GM18873 (cell line): Measurements from ENCODE around the gene SCUBE1.

Source experiments
- ATAC-seq: cut with Tn5 transposase; IDR thresholded peaks from one replicate; pipeline ENCODE4 v1.9.1; 2021; ENCODE audit warnings: mild to moderate bottlenecking, moderate library complexity, moderate number of reproducible peaks; ENCODE audit not compliant: unreplicated experiment, low FRiP score

The SCUBE1 gene

DNA sequence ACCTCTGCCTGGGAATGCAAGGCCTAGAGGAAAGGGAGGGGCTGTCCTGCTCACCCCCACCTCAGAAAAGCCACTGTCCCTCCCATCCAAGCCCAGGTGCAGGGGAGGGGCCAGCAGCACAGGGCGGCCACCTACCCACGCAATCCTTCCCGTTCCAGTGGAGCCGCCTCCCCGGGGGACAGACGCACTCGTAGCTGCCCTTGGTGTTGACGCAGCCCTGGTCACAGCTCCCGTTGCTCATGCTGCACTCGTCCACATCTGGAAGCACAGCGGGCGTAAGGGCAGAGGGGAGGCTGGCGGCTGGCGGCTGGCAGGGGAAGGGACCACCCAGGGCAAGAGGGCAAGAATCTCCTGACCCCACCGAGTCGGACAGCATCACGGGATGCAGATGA lies 115.9 kb downstream of the SCUBE1 start:
- no peak for ATAC-seq

DNA sequence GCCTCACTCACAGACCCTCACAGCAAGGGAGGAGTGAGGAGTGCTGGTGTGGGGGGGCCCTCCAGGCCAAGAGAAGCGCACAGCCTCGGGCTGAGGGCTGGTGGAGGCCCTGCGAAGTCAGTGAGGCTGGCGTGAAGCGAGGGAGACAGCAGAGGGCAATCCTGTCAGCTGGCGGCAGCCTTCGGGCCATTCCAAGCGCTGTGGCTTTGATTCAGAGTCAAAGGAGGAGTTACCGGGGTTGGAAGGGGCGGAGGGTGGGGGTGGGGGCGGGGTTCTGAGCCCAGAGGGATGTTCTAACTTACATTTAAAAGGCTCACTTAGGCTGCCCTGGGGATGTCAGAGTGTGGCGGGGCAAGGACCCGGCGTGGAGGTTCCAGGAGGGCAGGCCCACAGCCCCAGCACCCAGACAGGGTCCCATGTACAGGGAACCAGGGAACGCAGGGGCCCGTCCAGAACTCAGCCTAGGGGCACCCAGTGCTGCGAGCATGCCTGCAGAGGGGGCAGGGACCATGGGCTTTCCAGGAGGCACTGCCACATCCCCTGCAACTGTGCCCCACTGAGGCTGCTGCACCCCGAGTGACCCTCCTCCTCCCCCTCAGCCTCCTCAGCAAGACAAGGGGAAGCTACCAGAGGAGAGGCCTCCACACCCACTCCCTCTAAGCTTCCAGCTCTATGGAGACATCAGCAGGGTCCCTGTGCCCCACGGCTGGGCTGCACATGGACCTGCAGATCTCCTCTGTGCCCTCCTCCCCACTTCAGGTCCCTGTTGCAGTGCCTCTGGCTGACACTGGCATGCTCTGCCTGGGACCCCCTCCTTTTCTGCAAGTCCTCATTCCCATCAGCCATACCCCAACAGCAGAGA lies 116.6 kb downstream of the SCUBE1 start:
- ATAC-seq, result no peak

DNA sequence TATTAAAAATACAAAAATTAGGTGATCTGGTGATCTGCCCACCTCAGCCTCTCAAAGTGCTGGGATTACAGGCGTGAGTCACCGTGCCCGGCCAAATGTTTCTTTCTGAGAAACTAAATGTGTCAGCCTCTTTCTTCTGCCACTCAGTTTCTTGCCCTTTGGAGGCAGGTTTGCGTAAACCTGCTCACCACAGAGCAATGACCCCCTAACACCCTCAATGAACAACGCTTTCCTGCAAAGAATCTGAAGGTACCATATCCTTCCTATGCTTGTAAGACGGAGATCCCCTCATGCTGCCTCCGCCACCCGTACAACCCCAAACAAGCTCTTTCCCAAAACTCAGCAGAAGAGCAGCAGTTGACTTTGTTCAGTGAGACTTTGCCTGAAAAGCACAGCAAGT lies 117.6 kb downstream of the SCUBE1 start:
- no peak for ATAC-seq

DNA sequence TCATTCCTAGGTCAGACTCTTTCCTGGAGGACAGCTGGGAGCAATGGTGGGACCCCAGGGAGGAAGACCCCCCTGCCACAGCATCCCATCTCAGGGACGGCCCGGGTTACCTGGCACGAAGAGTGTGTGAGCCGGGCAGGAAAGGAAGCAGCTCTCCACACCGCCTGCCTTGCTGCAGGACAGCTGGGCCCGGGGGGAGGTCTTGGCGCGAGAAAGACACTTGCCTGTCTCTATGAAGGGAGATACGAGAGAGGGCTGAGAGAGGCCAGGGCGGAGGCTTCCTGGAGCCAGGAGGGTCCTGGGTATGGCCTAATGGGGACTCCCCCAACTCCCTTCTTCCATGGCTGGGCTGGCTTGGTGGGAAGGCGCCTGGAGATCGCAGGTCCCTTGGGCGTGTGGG lies 120.2 kb downstream of the SCUBE1 start:
- ATAC-seq, result no peak

DNA sequence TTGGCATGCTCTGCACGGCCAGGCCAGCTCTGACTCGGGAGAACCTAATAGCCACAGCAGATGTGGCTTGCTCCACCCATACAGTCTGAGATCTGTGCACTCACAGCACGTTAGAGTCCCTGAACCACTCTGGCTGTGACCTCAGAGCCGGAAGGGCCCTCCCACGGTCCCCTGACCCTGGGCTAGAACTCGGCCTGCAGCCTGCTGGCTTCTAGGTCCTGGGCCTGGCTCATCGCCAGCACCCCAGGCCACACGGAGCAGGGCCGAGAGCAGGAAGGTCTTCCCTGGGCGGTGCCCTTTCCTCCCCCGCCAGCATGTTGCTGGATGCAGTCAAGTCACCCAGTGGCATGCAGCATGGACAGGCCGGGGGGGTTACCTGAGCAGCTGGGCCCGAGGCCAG lies 120.9 kb downstream of the SCUBE1 start:
- ATAC-seq, result no peak

DNA sequence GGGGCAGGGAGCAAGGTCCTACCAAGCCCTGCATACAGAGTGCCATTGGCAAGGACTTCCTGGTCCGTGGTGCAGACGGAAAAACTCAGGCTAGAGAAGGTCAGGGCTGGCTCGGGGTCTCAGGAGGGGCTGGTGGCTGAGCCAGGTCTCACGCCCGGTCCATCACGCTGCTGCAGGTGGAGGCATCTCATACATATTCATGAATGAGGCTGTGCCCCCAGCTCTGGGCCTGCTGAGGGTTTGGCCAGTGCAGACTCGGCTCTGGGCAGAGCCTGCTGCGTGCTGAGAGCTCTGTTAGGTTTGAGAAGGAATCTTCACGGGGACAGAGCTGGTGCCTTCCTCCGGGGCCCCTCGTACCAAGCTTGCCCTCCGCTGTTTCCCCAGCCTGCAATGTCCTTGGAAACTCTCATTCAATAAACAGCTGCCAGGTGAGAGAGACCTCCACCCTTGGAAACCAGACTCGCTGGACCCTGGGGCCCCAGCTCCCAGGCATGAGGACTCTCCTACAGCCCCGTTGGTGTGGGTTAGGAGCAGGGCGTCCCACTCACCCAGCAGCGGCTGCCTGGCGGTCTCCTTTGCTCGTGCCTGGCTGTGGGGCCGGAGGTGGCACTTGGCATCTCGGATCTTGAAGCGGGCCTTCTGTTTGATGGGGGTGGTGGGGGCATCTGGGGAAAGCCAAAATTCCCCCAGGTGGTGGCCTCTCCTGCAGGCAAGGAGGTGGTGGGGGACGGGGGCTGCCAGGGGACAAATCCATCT lies 122.4 kb downstream of the SCUBE1 start:
- ATAC-seq, result no peak

DNA sequence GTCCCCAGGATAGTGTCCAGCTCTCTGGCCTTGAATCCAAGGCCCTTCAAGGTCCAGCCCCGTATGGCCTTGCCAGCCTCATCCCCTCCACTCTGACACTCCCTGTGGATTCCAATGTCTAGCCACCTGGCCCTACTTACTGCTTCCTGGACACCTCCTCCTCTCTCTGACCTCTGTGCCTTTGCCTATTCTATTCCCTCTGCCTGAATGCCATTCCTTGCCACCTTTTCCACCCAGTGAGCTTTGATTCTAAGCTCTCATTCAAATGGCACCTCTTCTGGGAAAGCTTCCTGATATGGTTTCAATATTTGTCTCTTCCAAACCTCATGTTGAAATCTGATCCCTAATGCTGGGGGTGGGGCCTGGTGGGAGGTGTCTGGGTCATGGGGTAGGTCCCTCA lies 124.4 kb downstream of the SCUBE1 start:
- no peak for ATAC-seq

DNA sequence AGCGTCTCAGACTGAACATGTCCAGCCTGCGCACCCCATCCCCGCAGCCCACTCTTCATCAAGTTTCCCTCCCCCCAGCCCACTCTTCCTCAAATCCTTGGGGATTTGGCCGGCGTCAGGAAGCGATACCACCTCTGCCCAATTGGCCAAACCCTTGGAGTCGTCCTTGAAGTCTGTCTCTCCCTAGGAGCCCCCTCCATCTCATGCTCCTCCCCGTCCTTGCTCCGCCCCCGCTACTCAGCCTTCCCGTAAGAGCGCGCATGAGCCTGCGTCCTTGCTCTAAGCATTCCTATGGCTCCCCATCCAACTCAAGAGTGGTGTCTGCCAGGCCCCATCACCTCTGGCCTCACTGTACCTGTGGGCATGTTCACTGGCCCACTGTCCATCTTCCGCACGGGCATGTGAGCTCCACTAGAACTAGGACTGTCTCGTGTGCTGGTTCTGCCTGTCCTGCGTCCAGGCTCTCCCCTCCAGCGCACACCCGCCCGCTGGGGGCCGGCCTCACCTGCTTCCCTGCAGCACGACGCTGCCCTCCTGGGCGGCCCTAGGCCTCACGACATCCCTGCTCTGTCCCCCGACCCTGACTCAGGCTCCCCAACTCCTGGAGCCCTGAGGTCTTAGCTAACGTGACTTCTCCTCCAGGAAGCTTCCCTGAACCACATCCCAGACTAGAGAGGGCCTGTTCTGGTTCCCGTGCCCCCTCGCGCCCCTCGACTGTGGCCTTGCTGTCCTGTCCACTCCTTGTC lies 125.7 kb downstream of the SCUBE1 start:
- no peak for ATAC-seq

DNA sequence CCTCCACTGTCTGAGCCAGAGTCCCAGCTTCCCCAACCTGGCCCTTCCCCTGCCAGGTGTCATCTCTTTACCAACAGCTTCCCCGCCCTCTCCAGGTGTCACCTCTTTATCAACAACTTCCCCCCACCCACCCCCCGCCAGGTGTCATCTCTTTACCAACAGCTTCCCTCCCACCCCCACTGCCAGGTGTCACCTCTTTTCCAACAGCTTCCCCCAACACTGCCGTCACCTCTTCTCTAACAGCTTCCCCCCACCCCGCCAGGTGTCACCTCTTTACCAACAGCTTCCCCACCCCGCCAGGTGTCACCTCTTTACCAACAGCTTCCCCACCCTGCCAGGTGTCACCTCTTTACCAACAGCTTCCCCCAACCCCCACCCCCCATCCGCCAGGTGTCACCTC lies 126.4 kb downstream of the SCUBE1 start:
- no peak for ATAC-seq

DNA sequence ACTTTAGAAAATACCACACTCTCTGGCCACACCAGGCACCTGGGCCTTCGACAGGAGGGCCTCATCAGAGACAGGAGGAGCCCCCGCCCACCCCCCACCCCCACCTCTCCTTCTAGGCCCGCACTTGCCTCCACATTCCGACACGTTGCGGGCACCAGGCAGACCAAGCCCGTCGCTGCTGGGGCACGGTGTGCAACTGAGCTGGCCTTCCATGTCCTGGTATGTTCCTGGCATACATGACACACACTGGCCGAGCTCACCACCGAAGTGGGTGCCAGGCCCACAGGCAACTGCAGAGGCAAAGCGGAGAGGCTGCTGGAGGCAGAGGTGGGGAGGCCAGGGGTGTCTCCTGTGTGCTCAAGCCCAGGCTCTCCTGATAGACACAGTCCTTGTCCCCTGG lies 129.2 kb downstream of the SCUBE1 start:
- no peak for ATAC-seq

DNA sequence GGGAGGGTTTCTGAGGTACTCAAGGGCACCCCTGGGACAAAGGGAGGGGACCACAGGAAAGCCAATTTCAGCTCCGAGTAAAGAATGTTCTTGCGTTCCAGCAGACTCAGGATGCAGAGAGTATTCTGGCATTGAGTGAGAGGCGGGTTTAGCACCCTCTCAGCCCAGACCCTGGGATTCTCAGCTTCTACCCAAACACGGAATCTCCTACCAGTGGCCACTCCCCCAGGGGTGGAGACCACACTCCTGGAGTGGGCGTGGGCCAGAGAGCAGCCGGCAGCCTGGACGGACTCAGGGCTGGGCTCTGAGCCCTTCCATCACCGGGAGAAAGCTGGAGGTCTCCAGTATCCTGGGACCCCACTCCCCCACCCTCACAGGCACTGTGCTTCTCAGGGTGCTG lies 130.1 kb downstream of the SCUBE1 start:
- ATAC-seq, result no peak

DNA sequence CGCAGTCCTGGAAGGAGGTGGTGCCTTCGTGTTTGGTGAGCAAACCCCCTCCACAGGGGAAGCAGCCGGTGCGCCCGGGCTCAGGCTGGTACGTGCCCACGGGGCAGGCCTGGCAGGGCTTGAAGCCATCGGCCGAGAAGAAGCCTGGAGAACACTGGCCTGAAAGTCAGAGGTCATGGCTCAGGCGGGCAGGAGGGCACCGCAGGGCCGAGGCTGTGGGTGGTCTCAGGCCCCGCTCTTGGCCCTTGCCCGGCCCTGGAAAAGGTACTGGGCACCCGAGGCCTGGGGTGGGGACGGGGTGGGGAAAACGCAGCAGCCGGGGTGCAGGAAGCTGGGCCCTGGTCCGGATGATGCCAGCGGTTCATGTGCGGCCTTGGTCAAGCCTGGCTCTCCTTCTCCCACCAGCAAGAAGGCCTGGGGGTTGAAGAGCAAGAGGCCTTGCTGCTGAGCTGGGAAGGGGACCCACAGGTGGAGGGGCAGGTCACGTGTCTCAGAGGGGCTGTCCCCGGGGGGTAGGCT lies 130.7 kb downstream of the SCUBE1 start:
- no peak for ATAC-seq

DNA sequence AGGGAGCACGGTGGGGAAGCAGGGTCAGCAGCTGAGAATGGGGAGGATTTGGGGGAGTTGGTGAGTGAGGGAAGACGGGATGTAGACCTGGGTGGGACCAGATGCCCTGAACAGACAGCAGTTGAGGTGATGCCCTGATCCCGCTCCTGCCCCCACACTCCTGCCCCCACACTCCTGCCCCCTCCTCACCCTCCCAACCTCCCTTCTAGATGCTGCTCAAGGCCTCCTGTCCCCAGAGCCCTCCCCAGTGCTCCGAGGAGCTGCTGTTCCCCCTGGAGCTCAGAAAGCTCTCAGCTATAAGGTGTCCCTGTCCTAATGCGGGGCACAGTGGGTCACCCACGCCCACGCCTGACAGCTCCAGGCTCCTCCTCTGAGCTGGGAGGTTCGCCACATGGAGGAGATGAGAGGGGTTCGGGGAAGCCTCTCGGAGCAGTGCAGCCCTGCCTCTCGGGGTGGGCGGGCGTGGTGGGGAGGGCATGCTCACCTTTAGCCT lies 131.2 kb downstream of the SCUBE1 start:
- ATAC-seq, result no peak

DNA sequence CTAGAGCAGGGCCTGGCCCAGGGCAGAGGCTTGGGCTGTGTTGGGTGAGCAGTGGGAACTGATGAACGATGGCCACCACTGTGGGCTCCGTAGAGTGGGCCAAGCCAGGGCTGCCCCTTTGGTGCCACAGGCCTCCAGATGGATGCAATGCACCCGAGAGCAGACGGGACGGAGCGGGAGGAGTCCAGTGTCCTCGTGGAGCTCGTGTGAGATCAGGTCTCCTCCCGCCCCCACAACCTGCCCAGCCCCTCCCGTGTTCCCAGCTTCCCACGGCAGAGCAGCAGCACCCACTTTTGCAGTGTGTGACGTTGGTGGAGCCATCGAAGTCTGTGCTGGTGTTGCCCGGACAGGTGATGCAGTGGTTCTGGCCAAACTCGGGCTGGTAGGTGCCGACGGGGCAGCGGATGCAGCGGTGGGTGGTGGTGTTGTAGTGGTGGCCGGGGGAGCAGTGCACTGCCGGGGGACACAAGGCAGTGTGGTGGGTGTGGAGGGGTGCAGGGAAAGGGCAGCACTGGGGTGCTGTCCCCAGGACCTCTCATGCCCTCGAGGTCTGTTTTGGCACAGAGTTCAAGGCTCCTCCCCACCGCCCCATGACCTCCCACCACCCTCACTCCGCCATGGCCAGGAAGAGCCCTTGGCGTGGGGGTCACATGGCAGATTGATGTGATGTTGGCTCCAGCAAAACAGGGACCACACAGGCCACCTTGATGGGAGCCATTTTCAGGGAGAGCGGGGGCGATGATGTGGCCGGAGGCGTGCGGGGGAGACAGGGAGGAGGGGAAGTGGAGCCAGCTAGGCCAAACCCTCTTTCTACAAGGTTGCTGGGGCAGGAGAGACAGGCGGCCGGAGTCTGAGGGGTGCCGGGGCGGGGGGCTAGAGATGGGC lies 132.3 kb downstream of the SCUBE1 start:
- no peak for ATAC-seq

DNA sequence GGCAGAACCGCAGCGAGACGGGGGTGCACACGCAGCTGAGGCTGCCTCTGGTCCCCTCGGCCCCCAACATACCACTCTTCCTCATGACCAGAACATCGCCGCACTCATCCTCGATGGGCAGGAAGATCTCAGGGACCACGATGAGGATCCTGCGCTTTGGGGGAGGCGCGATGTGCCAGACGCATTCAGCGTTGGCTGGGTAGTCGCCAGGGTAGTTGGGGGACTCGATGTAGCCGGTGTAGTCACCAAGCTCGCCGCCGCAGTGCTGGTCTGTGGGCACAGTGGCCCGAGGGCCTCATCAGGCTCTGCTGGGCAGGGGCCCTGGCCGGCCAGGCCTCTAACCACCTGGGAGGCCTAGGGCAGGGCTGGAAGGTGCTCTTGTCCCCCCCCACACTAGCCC lies 133.2 kb downstream of the SCUBE1 start:
- no peak for ATAC-seq

DNA sequence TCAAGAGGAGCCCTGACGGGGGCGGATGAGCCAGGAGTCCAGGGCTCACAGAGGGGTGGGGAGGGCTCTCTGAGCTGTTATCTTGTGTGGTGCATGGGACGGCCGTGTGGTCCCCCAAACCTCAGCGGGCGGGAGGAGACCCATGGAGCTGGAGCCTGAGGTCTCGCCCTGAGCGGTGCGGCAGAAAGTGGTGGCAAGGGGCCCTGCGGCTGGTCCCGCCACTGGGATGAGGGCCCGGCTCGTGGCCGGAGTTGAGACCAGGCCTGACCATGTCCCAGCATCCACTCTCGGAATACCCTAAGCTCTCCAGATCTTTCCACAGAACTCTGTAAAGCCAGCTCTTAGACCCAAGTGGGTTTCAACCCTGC lies 133.7 kb downstream of the SCUBE1 start:
- no peak for ATAC-seq

DNA sequence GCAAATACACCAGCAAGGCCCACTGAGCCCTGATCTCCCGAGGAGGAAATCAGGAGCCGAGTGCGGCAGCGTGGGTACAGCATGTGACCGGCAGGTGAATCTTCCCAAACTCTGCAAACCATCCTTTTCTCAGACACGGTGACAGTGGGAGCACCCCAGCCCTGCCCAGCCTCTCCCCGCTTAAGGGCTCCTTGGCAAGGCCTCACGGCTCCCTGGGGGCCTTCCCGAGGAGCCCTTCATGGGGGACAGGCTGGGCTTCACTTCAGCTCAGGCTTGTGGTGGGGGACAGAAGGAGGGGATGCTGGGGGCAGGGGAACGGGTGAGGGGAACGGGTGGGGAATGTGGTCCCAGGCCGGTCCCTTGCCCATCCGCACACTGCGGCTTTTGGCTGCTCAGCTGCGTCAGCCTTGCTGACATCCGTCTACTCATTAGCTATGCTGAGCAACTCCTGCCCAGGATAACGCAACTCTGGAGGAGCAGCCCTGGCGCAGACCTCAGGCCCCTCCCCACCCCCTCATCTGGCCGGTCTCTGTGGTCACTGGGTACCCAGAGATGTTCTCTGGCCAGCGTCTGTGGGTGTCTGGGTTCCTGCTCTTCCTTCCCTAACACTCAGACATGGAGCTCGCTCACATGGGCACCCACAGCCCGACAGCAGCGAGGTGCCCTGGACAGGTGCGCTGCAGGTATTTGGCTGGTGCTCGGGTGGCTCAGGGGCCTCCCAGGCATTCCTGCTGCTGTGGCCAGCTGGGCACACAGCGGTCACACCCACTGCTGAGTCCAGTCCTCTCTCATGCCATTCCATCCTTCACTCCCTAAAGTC lies 134.3 kb downstream of the SCUBE1 start:
- no peak for ATAC-seq

DNA sequence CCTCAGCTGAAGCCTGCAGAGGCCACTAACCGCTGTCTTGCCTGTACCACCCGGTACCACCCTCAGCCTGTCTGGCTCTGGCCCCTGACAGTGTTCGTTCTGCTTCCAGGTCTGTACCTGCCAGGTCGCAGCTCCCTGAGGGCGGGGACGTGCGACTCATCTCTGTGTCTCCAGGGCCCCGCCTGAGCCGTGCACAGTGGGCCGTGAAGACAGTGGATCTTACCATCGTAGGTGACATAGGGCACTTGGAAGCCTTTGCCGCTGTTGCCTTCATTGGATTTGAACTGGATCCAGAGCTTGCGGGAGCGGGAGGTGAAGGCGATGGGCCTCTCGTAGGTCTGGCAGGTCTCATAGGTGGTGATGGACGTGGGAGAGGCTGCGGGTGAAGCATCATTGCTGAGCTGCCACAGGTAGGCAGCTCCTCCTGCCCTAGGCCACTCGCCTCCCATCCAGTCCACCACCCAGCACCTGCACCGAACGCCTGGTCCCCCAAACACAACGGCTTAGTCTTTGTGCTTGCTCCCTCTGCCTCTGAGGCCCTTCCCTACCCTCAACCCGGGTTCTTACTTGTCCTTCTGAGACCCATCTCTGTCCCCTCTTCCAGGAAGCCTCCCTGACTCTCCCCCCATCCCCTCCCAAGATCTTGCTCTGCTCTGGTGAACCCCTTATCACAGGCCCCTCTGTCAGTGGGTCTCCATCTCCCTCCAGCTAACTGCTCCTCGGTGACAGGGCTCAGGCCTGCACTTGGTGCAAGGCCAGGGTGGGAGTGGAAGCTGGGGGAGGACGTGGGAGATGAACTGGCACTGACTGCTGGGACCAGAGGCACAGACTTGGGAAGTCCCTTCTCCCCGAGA lies 135.1 kb downstream of the SCUBE1 start:
- ATAC-seq, result no peak
